KOPT-K1 (cell line): ENCODE results near the gene SDF2.
"Not testable (repeated sequence)": the region's sequence is repeated elsewhere in the genome, so short reads cannot be mapped to it uniquely, and the experiment has no call there.

Source experiments
- H3K27ac ChIP-seq: fragments of 200-600 bp; sonication (generic); 2 replicates; pipeline ENCODE4 v1.5.1; 2016; ENCODE audit warnings: antibody characterized with exemption, mild to moderate bottlenecking, low read depth, low read length; ENCODE audit not compliant: poor library complexity, severe bottlenecking
- H3K36me3 ChIP-seq: fragments of 200-600 bp; sonication (generic); 2 replicates; pipeline ENCODE4 v1.5.1; 2017; ENCODE audit warnings: antibody characterized with exemption, mild to moderate bottlenecking, low read length, moderate library complexity; ENCODE audit not compliant: insufficient read depth
- H3K9me3 ChIP-seq: fragments of 200-600 bp; sonication (generic); 2 replicates; pipeline ENCODE4 v1.5.1; 2017; ENCODE audit warnings: antibody characterized with exemption, low read length, mild to moderate bottlenecking; ENCODE audit not compliant: insufficient read depth, poor library complexity, severe bottlenecking

Gene SDF2

GRCh38 chr17:28658766-28659496 is 2.8 kb downstream of the SDF2 start:
- not testable (repeated sequence) for H3K9me3 ChIP-seq, H3K27ac ChIP-seq
- peaks cover 59% of the 10 kb centered on the region for H3K36me3 ChIP-seq

DNA sequence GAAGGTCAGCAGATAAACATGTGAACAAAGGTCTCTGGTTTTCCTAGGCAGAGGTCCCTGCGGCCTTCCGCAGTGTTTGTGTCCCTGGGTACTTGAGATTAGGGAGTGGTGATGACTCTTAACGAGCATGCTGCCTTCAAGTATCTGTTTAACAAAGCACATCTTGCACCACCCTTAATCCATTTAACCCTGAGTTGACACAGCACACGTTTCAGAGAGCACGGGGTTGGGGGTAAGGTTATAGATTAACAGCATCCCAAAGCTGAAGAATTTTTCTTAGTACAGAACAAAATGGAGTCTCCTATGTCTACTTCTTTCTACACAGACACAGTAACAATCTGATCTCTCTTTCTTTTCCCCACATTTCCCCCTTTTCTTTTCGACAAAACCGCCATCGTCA is 3.4 kb downstream of the SDF2 start:
- not testable (repeated sequence) for H3K9me3 ChIP-seq, H3K27ac ChIP-seq
- peaks cover 61% of the 10 kb centered on the region for H3K36me3 ChIP-seq

- Histone ChIP-seq H3K36me3 (peaks cover 67% of the 10 kb centered on the region), H3K27ac (no peak overlapping the region), H3K9me3 (no peaks in the 10 kb centered on the region)
These were observed 4.0 kb downstream of the SDF2 start for GRCh38 chr17:28657756-28658155.

DNA sequence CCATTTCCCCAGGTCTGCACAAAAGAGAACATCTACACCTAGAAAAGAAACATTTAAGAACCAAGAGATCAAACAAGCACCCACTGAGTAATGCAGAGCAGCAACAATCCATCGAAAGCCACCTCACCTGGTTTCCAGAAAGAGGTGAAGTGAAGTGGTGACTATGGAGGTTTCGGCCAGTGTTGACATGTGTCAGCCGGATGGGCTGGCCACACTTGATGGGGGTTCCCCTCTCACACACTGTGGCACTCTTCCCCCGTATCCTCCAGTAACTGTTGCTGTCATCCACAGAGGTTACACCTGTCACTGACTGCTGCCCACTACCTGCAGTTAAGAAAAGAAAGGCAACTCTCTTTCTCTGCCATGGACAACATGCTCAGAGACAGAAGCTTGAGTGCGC is 6.5 kb downstream of the SDF2 start:
- H3K36me3 ChIP-seq, result peaks cover 89% of the 10 kb centered on the region
- H3K9me3 ChIP-seq, result no peaks in the 10 kb centered on the region
- no peak overlapping the region for H3K27ac ChIP-seq

DNA sequence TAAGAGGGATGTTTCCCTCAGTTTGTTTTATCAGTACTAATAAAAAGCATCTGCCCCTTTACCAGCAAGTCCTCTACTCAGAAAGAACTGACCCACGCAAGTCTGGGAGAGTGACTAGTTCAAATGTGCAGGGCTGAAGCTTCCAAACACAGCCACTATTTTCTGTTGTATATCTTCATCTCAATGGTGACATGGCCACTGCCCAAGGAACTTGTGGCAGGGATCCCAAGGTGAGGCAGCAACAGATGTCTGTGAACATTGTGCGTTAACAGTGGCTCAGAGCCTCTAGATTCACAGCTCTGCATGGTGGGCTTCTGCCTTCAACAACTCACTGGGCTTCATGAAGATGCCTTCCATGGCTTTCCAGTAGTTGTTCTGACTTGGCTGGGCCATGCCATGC is 13.0 kb downstream of the SDF2 start:
- Histone ChIP-seq H3K9me3 (no peaks in the 10 kb centered on the region), H3K36me3 (peaks cover 57% of the 10 kb centered on the region), H3K27ac (no peak overlapping the region)

DNA sequence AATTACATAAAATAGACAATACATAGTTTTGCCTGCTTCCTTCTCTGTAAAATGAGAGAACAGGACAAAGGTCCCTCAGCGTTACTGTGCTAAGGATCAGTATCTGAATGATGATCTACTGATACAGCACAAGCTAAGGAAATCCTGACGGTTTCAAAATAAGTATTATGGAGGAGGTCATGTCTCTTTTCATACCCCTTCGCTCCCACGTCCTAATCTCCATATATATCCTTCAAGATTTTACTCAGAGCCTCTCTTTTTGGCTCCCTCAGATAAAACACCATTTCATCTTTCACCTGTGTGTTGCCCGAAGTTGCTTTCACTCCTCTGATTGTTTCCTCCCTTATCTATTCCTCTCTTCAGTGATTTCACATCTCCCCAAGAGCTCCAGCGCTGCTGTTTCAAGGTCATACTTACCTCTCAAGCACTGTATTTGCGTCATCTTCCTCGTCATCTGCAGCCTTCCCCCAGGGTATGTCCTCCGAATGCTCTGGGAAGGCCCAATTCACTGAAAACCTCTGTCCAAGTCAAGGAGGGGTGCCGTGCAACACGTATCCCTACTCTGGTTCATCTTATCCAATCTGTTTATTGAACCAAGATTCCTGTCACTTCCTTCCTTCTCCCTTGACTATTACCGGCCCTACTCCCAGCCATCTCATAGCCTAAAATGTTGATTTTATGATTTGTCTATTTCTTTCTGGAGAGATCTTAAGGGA is 15.5 kb downstream of the SDF2 start:
- H3K27ac ChIP-seq, result peak overlapping the region; percentile 53
- peaks cover 58% of the 10 kb centered on the region for H3K36me3 ChIP-seq

DNA sequence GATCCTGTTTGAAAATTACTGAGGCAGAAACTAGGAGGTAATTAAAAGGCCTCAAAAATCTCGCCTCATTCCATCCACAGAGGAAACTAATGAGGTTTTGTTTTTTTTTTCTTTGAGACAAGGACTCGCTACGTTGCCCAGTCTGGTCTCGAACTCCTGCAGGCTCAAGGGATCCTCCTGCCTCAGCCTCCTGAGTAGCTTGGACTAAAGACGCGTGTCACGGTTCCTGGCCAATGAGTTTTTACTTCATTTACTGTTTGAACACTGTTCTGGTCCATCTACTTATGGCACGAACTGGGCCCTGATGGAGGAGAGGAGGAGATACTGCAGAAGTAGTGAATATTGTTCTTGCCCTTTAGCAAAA is 16.1 kb downstream of the SDF2 start:
- Histone ChIP-seq H3K27ac (peak overlapping the region; percentile 77), H3K36me3 (peaks cover 58% of the 10 kb centered on the region)

More for the DNA sequence above, 15.5 kb downstream of the SDF2 start:
- no peaks in the 10 kb centered on the region for H3K9me3 ChIP-seq

DNA sequence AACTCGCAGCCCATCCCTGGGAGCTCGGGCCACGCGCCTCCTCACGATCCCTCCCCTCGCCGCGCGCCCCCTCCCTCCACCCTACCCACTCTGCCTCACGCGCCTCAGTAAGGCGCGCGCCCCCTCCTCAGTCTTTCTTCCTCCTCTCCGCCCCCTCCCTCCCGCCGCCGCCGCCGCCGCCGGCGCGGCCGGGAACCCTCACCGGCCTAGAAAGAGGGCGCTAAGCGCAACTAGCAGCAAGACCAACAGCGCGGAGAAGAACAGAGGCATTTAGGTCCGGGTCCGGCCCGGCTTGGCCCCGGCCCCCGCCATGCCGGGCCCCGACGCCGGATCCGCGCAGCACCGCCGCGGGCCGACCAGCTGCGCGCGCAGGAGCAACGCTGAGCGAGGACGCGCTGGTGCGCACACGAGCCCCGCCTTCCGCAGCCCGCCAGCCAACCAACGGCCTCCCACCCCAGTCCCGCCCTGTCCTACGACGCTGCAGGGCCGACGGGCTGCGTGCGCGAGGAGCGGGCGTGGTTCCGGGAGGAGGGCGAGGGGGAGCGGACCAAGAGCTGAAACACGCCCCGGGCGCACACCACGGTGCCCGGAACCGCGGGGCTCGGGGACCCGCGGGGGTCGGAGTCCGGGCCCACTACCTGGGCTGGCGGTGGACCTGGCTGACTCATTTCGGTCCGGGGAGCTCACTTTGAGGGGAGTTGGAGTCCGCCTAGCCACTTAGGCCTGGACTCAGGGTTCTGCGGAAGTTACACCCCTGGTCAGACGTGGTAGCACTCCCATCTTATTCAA is 16.7 kb downstream of the SDF2 start, which contains the start of gene BLTP2:
Gene BLTP2 (minus strand): TSS at position 372 of the 789 bp plus-strand sequence. CDS start 102 bp downstream, at position 270.
- H3K36me3 ChIP-seq, result peaks cover 57% of the 10 kb centered on the region
- no peaks in the 10 kb centered on the region for H3K9me3 ChIP-seq
- H3K27ac ChIP-seq, result peak within 1 kb of the TSS; percentile 77

More for the DNA sequence above, 16.1 kb downstream of the SDF2 start:
- no peaks in the 10 kb centered on the region for H3K9me3 ChIP-seq

GRCh38 chr17:28643983-28644786 is 17.5 kb downstream of the SDF2 start:
- Histone ChIP-seq H3K36me3 (peaks cover 62% of the 10 kb centered on the region), H3K9me3 (no peaks in the 10 kb centered on the region), H3K27ac (peak overlapping the region; percentile 77)

- Histone ChIP-seq H3K9me3 (no peaks in the 10 kb centered on the region), H3K36me3 (peaks cover 70% of the 10 kb centered on the region), H3K27ac (no peak overlapping the region)
These were observed 20.1 kb downstream of the SDF2 start for GRCh38 chr17:28641579-28641978.

GRCh38 chr17:28635506-28635905 is 26.2 kb downstream of the SDF2 start:
- no peak overlapping the region for H3K27ac ChIP-seq
- H3K9me3 ChIP-seq, result no peaks in the 10 kb centered on the region
- H3K36me3 ChIP-seq, result peaks cover 98% of the 10 kb centered on the region

DNA sequence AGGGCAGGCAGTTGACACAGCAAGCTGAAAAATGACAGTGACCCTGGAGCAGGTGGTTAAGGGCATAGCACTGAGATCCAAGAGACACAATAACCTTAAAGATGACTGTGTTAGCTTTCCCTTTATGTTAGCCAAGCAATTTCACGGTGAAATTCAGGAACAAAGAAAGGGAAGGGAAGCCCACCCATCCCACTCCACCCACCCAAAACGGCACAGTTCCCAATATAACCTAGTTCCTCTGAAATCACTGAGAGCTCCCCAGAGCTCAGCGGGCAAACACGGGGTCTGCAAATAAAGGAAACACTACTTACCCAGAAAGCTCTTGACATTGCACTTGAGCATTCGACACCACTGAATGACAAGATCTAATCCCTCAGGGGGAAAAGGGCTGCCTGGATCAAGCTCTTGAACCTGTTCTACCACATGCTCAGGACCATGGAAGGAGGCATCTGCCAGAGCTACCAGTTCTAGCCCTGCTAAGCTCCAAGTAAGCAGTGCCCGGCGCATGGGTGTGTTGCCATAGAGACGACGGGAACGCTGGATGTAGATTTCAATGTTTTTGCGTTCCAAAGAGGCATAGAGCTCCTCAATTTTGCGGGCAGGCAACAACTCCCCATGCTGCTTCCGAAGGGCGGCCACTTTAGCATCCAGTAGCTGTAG is 27.4 kb downstream of the SDF2 start:
- no peaks in the 10 kb centered on the region for H3K9me3 ChIP-seq
- peaks cover 100% of the 10 kb centered on the region for H3K36me3 ChIP-seq
- H3K27ac ChIP-seq, result no peak overlapping the region

DNA sequence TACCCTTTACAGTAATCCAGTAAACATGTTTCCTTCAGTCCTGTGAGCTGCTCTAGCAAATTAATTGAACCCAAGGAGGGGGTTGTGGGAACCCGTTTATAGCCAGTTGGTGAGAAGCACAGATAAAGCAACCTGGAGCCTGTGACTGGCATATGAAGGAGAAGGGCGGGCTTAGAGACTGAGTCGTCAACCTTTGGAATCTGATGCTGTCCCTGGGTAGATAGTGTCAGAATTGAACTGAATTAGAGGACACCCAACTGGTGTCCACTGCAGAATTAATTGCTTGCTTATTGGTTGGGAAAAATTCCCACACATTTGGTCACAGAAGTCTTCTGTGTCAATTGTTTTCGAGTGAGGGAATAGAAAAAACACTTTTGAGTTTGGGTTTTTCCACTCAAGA is 34.9 kb downstream of the SDF2 start:
- no peaks in the 10 kb centered on the region for H3K9me3 ChIP-seq
- H3K36me3 ChIP-seq, result peaks cover 95% of the 10 kb centered on the region
- H3K27ac ChIP-seq, result no peak overlapping the region

DNA sequence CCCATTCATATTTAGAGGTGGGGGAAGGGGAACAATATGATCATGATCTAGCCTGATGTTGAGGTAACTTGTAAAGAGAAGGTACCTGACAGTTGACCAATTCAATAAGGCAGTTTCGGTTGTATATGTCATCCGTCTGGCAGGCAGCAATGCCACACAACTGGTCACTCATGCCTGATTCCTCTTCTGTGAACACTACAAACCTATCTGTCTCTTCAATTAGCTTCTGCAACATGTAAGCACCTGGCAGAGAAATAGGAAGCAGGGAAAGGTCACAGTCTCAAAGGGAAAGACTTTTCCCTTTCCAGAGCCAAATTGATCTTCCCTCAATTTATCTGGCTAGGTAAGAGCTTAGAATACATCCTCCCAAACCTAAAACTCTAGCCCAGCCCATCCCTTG is 37.6 kb downstream of the SDF2 start:
- H3K36me3 ChIP-seq, result peaks cover 97% of the 10 kb centered on the region
- no peak overlapping the region for H3K27ac ChIP-seq

More for the DNA sequence above, 37.6 kb downstream of the SDF2 start:
- no peaks in the 10 kb centered on the region for H3K9me3 ChIP-seq
